Measurements from ENCODE around the gene NRG2.
A peak's percentile ranks its signal among the peaks of the same experiment; 100 is the strongest.

NRG2 gene

DNA sequence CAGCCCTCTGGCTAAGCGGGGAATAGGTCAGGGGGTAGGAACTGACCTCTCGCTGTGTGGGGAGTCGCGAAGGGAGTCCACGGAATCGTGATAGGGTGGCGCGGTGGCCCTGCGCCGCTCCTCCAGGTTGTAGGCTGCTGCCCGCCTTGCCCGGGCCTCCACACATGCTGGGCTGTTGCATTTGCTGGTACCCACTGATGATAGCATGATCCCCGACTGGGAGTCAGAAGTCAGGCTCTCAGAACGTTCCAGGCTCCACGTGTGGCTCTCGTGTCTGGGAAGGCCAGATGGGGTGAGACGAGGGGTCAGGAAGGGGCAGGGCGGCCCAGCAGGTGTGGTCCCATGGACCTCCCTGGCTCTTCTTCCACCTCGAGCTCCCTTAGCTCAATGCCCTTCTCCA, 191.5 kb downstream of the NRG2 start:
- TF ChIP-seq, protein P1, sequence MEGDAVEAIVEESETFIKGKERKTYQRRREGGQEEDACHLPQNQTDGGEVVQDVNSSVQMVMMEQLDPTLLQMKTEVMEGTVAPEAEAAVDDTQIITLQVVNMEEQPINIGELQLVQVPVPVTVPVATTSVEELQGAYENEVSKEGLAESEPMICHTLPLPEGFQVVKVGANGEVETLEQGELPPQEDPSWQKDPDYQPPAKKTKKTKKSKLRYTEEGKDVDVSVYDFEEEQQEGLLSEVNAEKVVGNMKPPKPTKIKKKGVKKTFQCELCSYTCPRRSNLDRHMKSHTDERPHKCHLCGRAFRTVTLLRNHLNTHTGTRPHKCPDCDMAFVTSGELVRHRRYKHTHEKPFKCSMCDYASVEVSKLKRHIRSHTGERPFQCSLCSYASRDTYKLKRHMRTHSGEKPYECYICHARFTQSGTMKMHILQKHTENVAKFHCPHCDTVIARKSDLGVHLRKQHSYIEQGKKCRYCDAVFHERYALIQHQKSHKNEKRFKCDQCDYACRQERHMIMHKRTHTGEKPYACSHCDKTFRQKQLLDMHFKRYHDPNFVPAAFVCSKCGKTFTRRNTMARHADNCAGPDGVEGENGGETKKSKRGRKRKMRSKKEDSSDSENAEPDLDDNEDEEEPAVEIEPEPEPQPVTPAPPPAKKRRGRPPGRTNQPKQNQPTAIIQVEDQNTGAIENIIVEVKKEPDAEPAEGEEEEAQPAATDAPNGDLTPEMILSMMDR (IDR thresholded peaks at IDR 0.05; ENCODE audit: low read depth, low read length) = no peak
- H3K4me3 ChIP-seq (replicated peaks in 1 of 2; ENCODE audit: low read depth in 2 of 2, low read length in 2 of 2) = no peak overlapping the region
- DNase-seq (ENCODE audit: low read depth in 2 of 2) = no peak

DNA sequence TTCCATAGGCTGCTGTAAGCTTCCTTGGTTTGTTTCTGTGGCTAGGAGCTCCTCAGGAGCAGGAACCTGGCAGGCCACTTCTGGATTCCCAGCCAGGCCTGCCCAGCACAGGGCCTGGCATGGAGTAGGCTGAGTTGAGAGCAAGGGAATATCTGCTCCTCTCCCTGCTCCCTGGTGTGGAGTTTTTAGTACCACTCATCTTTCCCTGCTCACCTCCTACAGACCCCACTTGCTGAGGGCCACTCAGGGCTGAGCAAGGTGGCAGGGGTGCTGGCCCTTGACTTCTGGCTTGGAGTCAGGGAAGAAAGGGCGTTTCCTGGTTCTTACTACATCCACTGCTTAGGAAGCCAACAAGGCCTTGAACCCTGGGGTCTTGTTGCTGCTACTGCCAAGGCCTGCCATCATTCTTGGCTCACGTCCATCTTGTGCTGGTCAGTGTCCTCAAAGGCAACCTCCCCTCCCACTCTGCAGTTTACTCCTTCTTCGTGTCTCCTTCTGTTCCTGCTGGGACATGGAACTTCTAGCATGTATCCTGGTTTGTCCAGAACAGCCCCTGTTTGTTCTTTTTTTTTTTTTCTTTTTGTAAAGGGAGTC, 192.6 kb downstream of the NRG2 start:
- no peak overlapping the region for H3K4me3 ChIP-seq (replicated peaks in 1 of 2; ENCODE audit: low read depth in 2 of 2, low read length in 2 of 2)
- DNase-seq (ENCODE audit: low read depth in 2 of 2) = no peak
- TF ChIP-seq, protein P1 (IDR thresholded peaks at IDR 0.05; ENCODE audit: low read depth, low read length) = no peak

DNA sequence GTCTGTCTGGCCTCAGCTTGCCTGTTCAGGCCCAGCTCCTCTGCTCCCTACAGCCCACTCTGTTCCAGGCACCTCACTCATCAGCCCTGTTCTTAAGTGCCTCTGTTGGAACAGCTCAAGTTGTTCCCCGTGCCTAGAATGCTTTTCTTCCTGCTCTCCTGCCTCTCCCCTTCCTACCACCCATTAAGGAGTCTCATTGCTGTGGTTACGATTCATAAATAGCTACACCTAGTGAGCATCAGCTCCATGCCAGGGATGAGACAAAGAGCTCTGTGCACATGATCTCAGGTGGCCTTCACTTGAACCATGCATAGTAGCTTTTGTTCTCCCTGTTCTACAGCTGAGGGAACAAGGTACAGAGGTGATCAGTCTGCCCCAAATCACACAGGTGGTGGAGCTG, 193.2 kb downstream of the NRG2 start:
- H3K4me3 ChIP-seq (replicated peaks in 1 of 2; ENCODE audit: low read depth in 2 of 2, low read length in 2 of 2) = no peak overlapping the region
- TF ChIP-seq, protein P1 (IDR thresholded peaks at IDR 0.05; ENCODE audit: low read depth, low read length) = no peak
- DNase-seq (ENCODE audit: low read depth in 2 of 2) = no peak

DNA sequence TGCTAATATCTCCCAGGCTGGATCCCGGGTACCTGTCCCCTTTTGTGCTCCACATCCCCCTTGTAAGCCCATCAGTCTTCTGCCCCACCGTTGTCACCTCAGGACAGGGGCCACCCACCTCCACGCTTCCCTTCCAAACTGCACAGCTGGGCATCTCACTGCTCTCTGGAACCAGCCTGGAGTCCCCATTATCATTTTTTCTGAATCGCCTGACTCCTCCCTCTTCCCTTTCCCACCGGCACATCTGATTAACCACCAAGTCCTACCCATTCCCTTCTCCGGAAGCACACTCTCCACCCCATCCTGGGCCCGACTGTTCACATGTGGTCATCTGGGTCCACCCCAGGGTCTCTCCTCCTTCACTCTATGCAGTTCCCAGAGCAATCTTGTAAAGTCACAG, 193.6 kb downstream of the NRG2 start:
- no peak overlapping the region for H3K4me3 ChIP-seq (replicated peaks in 1 of 2; ENCODE audit: low read depth in 2 of 2, low read length in 2 of 2)
- TF ChIP-seq, protein P1 (IDR thresholded peaks at IDR 0.05; ENCODE audit: low read depth, low read length) = no peak
- no peak for DNase-seq (ENCODE audit: low read depth in 2 of 2)

DNA sequence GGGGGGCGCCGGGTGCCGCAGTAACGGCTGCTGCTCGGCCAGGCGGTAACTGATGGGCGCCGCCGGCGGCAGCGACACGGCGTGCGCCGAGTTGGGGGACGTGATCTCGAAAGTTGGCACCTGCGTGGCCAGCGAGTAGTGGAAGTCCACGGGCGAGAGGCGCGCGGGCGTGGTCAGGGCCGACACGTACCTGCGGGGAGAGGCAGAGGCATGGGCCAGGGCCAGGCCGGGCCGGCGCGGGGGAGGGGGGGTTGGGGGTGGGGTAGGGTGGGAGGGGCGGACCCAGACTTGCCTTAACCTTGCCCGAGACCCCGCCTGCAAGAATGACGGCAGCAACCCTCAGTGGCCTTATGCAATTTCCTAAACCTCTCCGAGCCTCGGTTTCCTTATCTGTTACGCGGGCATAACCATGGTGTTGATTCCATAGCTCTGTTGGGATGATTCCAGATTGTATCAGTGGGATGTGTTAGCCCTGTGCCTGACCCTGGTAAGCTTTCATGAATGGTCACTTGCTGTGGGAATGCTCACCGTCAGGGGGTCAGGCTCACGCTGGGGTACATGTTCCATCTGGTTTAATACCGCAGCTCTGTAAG, 194.5 kb downstream of the NRG2 start:
- peak overlapping the region; percentile 24 to 34 for H3K4me3 ChIP-seq (replicated peaks in 1 of 2; ENCODE audit: low read depth in 2 of 2, low read length in 2 of 2)
- TF ChIP-seq, protein P1 (IDR thresholded peaks at IDR 0.05; ENCODE audit: low read depth, low read length) = no peak
- DNase-seq (ENCODE audit: low read depth in 2 of 2) = peak in 1 of 2 donors; percentile 27

DNA sequence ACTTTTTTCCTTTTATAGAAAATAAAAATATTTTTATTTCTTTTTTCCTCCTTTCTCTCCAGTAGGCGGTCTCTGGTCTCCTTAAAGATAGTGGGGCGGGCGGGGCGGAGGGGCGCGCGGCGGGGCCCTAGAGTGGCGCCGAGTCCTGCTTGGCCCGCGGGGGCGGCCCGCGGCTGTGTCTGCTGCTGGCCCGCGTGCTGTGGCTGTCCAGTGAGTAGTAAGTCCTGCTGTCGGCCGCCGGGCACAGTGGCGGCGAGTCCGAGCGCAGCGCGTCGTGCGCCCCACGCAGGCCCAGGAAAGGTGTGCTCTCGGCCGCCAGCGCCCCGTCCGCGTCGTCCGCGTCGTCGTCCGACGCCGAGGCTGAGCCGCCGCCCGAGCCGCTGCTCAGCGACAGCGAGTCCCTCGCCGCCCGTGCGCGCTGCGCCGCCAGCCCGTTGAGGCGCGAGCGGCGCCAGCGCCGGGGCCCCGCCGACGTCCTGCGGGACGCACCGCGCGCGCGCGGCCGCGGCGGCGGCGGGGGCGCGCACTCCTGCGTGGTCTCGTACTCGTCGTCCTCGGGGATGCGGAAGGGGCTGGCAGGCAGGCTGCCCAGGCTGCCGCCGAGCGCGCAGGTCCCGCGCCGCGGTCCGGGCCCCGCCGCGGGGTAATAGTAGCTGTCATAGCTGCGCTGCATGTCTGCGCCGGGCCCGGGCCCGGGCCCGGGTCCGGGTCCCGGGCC, 195.2 kb downstream of the NRG2 start:
- peak; percentile 9 to 28 for DNase-seq (ENCODE audit: low read depth in 2 of 2)
- peak overlapping the region in 1 of 2 donors; percentile 36 for H3K4me3 ChIP-seq (replicated peaks in 1 of 2; ENCODE audit: low read depth in 2 of 2, low read length in 2 of 2)
- TF ChIP-seq, protein P1 (IDR thresholded peaks at IDR 0.05; ENCODE audit: low read depth, low read length) = no peak
